Measurements from ENCODE around the gene KRT35. TPM values are rescaled to one million over a fixed set of nuclear protein-coding genes. Genes with fewer than 3 reads are reported as not detected.

Gene KRT35
- total and polyA plus RNA-seq, 2 donors (not counting 3 experiments of a cell fraction or from before 2014, with no cell fraction given): not detected

- DNase-seq (ENCODE audit: low read depth, low spot score): no peak
- no peak overlapping the region for H3K9ac ChIP-seq (replicated peaks; ENCODE audit: extremely low read depth, insufficient read depth, low read length)
- H3K27ac ChIP-seq (ENCODE audit: insufficient read depth, low read depth, low read length): no peak overlapping the region
- no peaks in the 10 kb centered on the region for H3K36me3 ChIP-seq (ENCODE audit: control insufficient read depth in 2 of 2, extremely low read depth in 1 of 2, insufficient read depth in 2 of 2, low read length in 2 of 2)
- H3K4me1 ChIP-seq (ENCODE audit: control insufficient read depth, extremely low read depth, insufficient read depth, low read length): no peaks in the 10 kb centered on the region
- CTCF ChIA-PET: interaction anchor here (1.6 to 4.4 kb wide), 2 partner anchors 12 to 98 kb away, joined by 4 to 22 read pairs; no protein-coding TSS in a partner anchor
- H3K27me3 ChIP-seq (ENCODE audit: control insufficient read depth in 2 of 2, insufficient read depth in 2 of 2, low read length in 2 of 2): peaks cover 0 to 5% of the 10 kb centered on the region in 2 experiments
- no peaks in the 10 kb centered on the region for H3K9me1 ChIP-seq (replicated peaks; ENCODE audit: control insufficient read depth, extremely low read depth, insufficient read depth, low read length)
- no peaks in the 10 kb centered on the region for H3K9me3 ChIP-seq (replicated peaks; ENCODE audit: control insufficient read depth, insufficient read depth, low read length)
- no peak overlapping the region for H2AFZ ChIP-seq (ENCODE audit: low read depth, low read length)
- no peaks in the 10 kb centered on the region for H4K20me1 ChIP-seq (replicated peaks; ENCODE audit: control insufficient read depth, extremely low read depth, insufficient read depth, low read length)
- FAIRE-seq: no peak
- H3K79me2 ChIP-seq (ENCODE audit: control insufficient read depth, insufficient read depth, low read length): no peaks in the 10 kb centered on the region
- H3K4me2 ChIP-seq (ENCODE audit: insufficient read depth, low read length): no peak overlapping the region
- dilution Hi-C loops (cut with MboI; ENCODE audit: extremely low pct_ligation_motif_present, low sequenced_read_pairs) (no loop called here), intact Hi-C loops (cut with micrococcal nuclease) (no loop called here)
- TF ChIP-seq POLR2AphosphoS5 (IDR thresholded peaks at IDR 0.05; ENCODE audit: insufficient read depth, low read depth, low read length) (no peak), JUN (IDR thresholded peaks at IDR 0.05; ENCODE audit: borderline replicate concordance, insufficient read depth, insufficient read length, low read depth) (no peak), FOS (IDR thresholded peaks at IDR 0.05; ENCODE audit: borderline replicate concordance, insufficient read depth, low read length) (no peak), EZH2 (IDR thresholded peaks at IDR 0.05; ENCODE audit: borderline replicate concordance, low read depth, low read length, severe bottlenecking) (no peak), POLR2A (IDR thresholded peaks at IDR 0.05; ENCODE audit: low read depth, low read length) (no peak), MAX (IDR thresholded peaks at IDR 0.05; ENCODE audit: insufficient read depth, insufficient read length) (no peak), MYC (IDR thresholded peaks at IDR 0.05; ENCODE audit: low read depth, low read length) (no peak), GATA2 (IDR thresholded peaks at IDR 0.05; ENCODE audit: insufficient read depth, insufficient read length, low read depth, low read length) (no peak), CTCF (IDR thresholded peaks at IDR 0.05; ENCODE audit: extremely low read depth in 1 of 2, insufficient read depth in 1 of 2, low read depth in 1 of 2, low read length in 2 of 2) (no peak)
- BruUV-seq (replicated peaks): no TSS peak
- POLR2A ChIA-PET: no interaction called here
- no peak overlapping the region for H3K4me3 ChIP-seq (replicated peaks in 1 of 3; ENCODE audit: insufficient read depth in 1 of 3, low read depth in 1 of 3, low read length in 3 of 3)
Observed at GRCh38 chr17:41451154-41451728, 29.7 kb downstream of the KRT35 start.
